ENCODE measurements around the gene KRT14. TPM values are rescaled to one million over a fixed set of nuclear protein-coding genes. Genes with fewer than 3 reads are reported as not detected.

KRT14 gene
- total RNA-seq (2022; extraction: Qiagen RNA extraction; ENCODE audit: low read depth), result 0.08 to 0.15 TPM (median 0.14 TPM) in 3 of 5 replicates, not detected in the others

GRCh38 chr17:41586863-41587495 is at the start of gene KRT14:
Gene KRT14, minus strand, starts transcription at chr17:41586895. Its CDS starts 61 bp downstream, at chr17:41586834.

GRCh38 chr17:41624208-41625101 is 37.8 kb upstream of the KRT14 start, which contains the start of gene KRT17:
Gene KRT17, minus strand, starts transcription at chr17:41624575. Its CDS starts 66 bp downstream, at chr17:41624509.

GRCh38 chr17:41612376-41613160 is 25.9 kb upstream of the KRT14 start, which contains the start of gene KRT16:
Gene KRT16, minus strand, starts transcription at chr17:41612767. Its CDS starts 79 bp downstream, at chr17:41612688.

GRCh38 chr17:41571561-41572434 is 14.9 kb downstream of the KRT14 start, which contains the start of gene KRT9:
Gene KRT9, minus strand, starts transcription at chr17:41572059. Its CDS starts 67 bp downstream, at chr17:41571992.

Other genes with a start within 250 kb of the KRT14 start
- gene KRT33A, start 236.1 kb downstream of the KRT14 start, total RNA-seq (2022; extraction: Qiagen RNA extraction; ENCODE audit: low read depth), result not detected in 5 replicates
- not detected in 5 replicates for gene KRT33B, start 217.1 kb downstream of the KRT14 start, total RNA-seq (2022; extraction: Qiagen RNA extraction; ENCODE audit: low read depth)
- 0.20 to 0.78 TPM (median 0.31 TPM) in 5 replicates for gene KRT34, start 204.6 kb downstream of the KRT14 start, total RNA-seq (2022; extraction: Qiagen RNA extraction; ENCODE audit: low read depth)
- not detected in 5 replicates for gene KRT31, start 189.3 kb downstream of the KRT14 start, total RNA-seq (2022; extraction: Qiagen RNA extraction; ENCODE audit: low read depth)
- not detected in 5 replicates for gene KRT37, start 162.3 kb downstream of the KRT14 start, total RNA-seq (2022; extraction: Qiagen RNA extraction; ENCODE audit: low read depth)
- not detected in 5 replicates for gene KRT38, start 145.9 kb downstream of the KRT14 start, total RNA-seq (2022; extraction: Qiagen RNA extraction; ENCODE audit: low read depth)
- gene KRT32, start 119.5 kb downstream of the KRT14 start, total RNA-seq (2022; extraction: Qiagen RNA extraction; ENCODE audit: low read depth), result not detected in 5 replicates
- gene KRT35, start 105.7 kb downstream of the KRT14 start, total RNA-seq (2022; extraction: Qiagen RNA extraction; ENCODE audit: low read depth), result not detected in 5 replicates
- not detected in 5 replicates for gene KRT36, start 97.0 kb downstream of the KRT14 start, total RNA-seq (2022; extraction: Qiagen RNA extraction; ENCODE audit: low read depth)
- gene KRT13, start 81.3 kb downstream of the KRT14 start, total RNA-seq (2022; extraction: Qiagen RNA extraction; ENCODE audit: low read depth), result 0.21 to 0.28 TPM in 2 of 5 replicates, not detected in the others
- 3.1 to 5.1 TPM (median 4.0 TPM) in 5 replicates for gene KRT15, start 68.0 kb downstream of the KRT14 start, total RNA-seq (2022; extraction: Qiagen RNA extraction; ENCODE audit: low read depth)
- 32.9 to 64.6 TPM (median 54.2 TPM) in 5 replicates for gene KRT19, start 58.6 kb downstream of the KRT14 start, total RNA-seq (2022; extraction: Qiagen RNA extraction; ENCODE audit: low read depth)
- gene KRT9, start 14.8 kb downstream of the KRT14 start, total RNA-seq (2022; extraction: Qiagen RNA extraction; ENCODE audit: low read depth), result not detected in 5 replicates
- gene KRT16, start 25.9 kb upstream of the KRT14 start, total RNA-seq (2022; extraction: Qiagen RNA extraction; ENCODE audit: low read depth), result 0.38 to 1.2 TPM (median 0.89 TPM) in 5 replicates
- gene KRT17, start 37.7 kb upstream of the KRT14 start, total RNA-seq (2022; extraction: Qiagen RNA extraction; ENCODE audit: low read depth), result 0.92 to 1.7 TPM (median 1.0 TPM) in 5 replicates
- 1,212 to 1,763 TPM (median 1,340 TPM) in 5 replicates for gene EIF1, start 102.0 kb upstream of the KRT14 start, total RNA-seq (2022; extraction: Qiagen RNA extraction; ENCODE audit: low read depth)
- gene GAST, start 125.4 kb upstream of the KRT14 start, total RNA-seq (2022; extraction: Qiagen RNA extraction; ENCODE audit: low read depth), result not detected in 5 replicates
- 1.1 to 1.8 TPM (median 1.5 TPM) in 5 replicates for gene HAP1, start 147.7 kb upstream of the KRT14 start, total RNA-seq (2022; extraction: Qiagen RNA extraction; ENCODE audit: low read depth)
- gene JUP, start 199.8 kb upstream of the KRT14 start, total RNA-seq (2022; extraction: Qiagen RNA extraction; ENCODE audit: low read depth), result 60.0 to 143 TPM (median 119 TPM) in 5 replicates
- 23.0 to 39.6 TPM (median 35.6 TPM) in 5 replicates for gene P3H4, start 225.1 kb upstream of the KRT14 start, total RNA-seq (2022; extraction: Qiagen RNA extraction; ENCODE audit: low read depth)
- gene FKBP10, start 226.1 kb upstream of the KRT14 start, total RNA-seq (2022; extraction: Qiagen RNA extraction; ENCODE audit: low read depth), result 70.3 to 122 TPM (median 105 TPM) in 5 replicates
- 105 to 121 TPM (median 107 TPM) in 5 replicates for gene NT5C3B, start 249.3 kb upstream of the KRT14 start, total RNA-seq (2022; extraction: Qiagen RNA extraction; ENCODE audit: low read depth)